Skin of body (tissue), 2 donors: ENCODE measurements around the gene ITFG1. TPM values are rescaled to one million over a fixed set of nuclear protein-coding genes. Genes with fewer than 3 reads are reported as not detected.
"Not testable (repeated sequence)": the region's sequence is repeated elsewhere in the genome, so short reads cannot be mapped to it uniquely, and the experiment has no call there.

ENCODE experiments used
- DNase-seq: peaks from one replicate; lab custom pipeline; 2025; lab: John Stamatoyannopoulos, UW
- total RNA-seq: library from RNA; depleted of rRNA; stranded (reverse); fragments of >200 nt; gene quantifications from one replicate; pipeline ENCODE4 v1.2.3, GENCODE V29; 2014

The ITFG1 gene
- total RNA-seq, 1 donor from 2014 or later, result 55.6 TPM

GRCh38 chr16:47160422-47160821, 300.4 kb downstream of the ITFG1 start:
- DNase-seq, result no peak

- no peak for DNase-seq
Observed at GRCh38 chr16:47158992-47159391, 301.9 kb downstream of the ITFG1 start.

GRCh38 chr16:47156680-47157215, 304.1 kb downstream of the ITFG1 start:
- DNase-seq, result no peak

- DNase-seq, result not testable (repeated sequence)
Observed at GRCh38 chr16:47152501-47152900, 308.4 kb downstream of the ITFG1 start.

DNA sequence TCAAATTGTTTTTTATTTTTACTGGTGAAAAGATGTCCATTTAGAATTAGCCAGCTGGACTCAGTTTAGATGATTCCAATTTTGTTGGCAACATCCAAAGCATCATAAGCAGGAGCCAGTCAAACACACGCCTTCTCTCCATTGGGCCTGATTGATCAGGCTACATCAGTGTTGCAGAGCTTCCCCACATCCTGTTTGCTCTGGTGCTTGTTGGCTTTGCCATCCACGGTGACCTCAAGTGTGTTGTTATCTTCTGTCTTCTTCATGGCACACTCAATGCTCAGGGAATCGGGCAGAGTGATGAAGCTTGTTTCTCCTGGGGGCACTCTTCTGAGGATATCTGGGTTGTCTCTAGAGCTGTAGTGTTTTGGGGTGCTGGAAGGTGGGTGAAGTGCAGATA, 310.8 kb downstream of the ITFG1 start:
- no peak for DNase-seq

DNA sequence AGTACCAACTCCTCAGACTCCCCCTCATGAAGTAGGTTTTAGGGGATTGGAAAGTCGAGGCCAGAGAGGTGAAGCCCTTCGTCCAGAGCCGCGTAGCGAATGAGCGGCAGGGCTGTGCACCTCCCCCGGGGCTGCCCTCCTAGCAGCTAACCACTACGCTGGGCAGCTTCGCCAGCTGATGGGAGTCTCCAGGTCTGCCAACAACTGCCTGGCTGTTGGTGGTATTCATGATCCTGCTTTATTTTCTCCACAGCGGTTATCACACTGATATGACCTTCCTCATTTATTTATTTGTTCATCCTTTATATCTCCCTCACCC, 316.3 kb downstream of the ITFG1 start:
- DNase-seq, result no peak

- peak; percentile 3 for DNase-seq
Observed at GRCh38 chr16:47143677-47144558, 316.9 kb downstream of the ITFG1 start, which contains the start of gene NETO2. Gene NETO2, minus strand, starts transcription at chr16:47143945. Its CDS starts 333 bp downstream, at chr16:47143612.

DNA sequence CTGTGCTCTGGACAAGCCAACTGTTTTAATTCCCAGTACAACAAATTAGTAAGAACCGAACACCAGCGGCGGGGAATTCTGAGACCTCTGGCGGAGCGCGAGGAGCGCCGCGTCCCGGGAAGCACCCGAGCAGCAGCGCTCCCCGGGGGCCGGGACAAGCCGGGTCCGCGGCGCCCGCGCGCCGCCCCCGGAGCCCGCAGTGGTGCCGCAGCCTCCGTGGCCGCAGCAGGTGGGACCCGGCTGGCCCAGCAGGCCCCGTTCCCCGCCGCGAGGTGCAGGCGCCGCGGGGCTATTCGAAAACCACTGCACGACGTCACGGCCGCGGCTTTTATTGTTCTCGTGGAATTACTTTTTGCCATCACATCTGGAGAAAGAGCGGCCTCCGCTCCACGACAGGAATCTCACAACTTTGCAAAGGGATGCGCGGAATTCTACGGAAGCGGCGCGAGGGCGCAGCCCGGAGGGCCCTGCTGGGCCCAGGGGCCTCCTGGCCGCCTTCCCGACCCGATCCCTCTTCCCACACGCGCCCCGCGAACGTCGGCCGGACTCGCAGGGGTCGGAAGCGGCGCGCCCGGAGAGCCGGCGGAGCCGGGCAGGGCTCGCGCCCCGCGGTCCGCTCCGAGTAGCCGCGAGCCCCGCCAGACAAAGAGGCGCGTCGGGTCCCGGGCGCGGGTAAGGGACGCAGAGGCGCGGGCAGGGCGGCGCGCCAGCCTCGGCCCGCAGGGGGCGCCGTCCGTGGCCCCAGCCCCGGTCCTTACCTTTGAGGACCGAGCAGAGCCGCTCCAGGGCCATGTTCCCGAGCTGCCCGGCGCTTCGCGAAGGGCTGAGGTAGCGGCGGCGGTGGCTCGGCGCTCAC, 317.8 kb downstream of the ITFG1 start:
- peak; percentile 0 for DNase-seq

DNA sequence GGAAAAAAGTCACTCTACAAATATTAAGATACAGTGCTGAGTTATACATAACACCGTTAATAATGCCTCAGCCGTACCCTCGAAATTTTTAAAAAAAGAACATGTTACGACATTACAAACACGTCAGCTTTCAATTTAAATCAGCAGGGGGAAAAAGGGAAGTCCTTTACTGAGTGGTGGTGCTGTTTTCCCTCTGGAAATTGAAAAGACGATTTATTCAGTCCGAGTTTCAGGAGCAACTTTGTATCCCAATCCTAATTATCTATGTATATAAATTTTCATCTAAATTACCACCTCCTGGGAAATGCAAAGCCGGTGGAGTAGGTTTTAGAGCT, 318.4 kb downstream of the ITFG1 start:
- no peak for DNase-seq

DNA sequence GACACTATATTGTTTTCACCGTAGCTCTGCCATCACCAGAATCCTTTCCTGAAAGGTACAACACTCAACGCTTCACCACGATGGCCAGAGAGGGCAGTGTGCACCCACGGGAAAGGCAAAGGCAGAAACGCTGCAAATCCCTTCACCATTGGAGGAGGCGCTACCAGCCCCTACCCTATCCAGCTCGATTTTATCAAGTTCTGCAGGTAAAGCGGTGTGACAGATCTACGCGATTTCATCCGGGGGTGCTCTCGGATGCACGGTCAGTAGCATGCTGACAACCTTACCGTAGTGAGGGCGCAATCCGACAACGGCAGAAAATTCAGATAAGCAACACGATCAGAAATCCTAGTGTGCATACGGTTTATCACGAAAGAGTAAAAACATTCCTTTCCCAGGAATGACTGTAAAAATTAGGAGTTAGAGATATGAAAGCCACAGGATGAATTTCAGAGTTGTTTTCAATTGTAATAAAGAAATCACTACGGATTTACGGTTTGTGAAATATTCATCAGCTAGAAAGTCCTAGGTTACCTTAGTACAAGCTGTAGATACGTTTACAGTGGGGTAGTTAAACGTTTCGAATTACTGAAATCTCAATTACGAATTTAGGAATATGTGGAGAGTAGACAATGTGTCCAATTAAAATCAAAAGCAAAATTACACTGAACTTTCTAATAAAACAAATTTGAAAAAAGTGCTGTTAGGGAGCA, 318.9 kb downstream of the ITFG1 start:
- DNase-seq, result peak; percentile 68

GRCh38 chr16:47140686-47141085, 320.2 kb downstream of the ITFG1 start:
- DNase-seq, result no peak

GRCh38 chr16:47139561-47140185, 321.2 kb downstream of the ITFG1 start:
- DNase-seq, result no peak

GRCh38 chr16:47137925-47138324, 322.9 kb downstream of the ITFG1 start:
- not testable (repeated sequence) for DNase-seq

DNA sequence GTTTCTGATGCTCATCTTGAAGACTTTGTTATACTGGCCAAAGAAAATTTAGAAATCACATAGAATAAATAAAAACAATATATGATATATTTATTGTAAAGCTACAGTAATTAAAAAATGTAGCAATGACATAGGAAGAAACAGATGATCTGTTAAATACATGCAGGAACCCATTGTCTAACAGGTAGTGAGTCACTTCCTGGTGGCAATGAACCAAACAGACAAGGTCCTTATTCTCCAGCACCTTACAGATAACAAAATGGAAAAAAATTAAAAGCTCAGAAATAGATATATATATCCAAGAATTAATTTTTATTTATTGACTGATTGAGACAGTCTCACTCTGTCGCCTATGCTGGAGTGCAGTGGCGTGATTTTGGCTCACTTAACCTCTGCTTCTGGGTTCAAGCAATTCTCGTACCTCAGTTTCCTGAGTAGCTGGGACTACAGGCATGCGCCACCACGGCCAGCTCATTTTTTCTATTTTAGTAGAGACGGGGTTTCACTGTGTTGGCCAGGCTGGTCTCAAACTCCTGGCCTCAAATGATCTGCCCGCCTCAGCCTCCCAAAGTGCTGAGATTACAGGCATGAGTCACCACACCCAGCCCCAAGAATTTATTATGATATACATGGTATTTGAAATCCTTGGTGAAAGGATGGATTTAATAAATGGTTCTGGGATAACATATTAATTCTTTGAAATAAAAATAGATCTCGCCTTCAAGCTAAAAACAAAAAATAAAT, 324.6 kb downstream of the ITFG1 start:
- no peak for DNase-seq

DNA sequence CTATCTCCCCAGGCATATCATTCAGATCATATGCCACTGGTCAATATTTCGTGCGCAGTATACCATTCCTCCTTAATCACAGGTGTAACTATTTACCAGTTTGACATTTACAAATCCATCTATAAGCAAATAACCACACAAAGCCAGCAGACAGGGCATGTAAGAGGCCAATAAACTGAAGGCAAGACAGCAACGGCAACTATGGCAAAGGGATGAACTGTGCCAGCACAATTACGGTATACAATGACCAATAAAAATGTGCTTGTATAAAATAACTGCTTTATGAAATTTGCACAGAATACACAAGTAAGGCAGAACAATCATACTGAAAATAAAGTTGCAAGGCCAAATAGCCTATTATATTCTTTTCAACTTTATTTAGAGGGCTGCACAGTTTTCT, 326.3 kb downstream of the ITFG1 start:
- DNase-seq, result no peak

- DNase-seq, result peak; percentile 3
Observed at GRCh38 chr16:47132308-47132707, 328.6 kb downstream of the ITFG1 start.

- DNase-seq, result no peak
Observed at GRCh38 chr16:47129755-47130435, 331.0 kb downstream of the ITFG1 start.

- DNase-seq, result no peak
Observed at GRCh38 chr16:47127541-47127940, 333.3 kb downstream of the ITFG1 start.

DNA sequence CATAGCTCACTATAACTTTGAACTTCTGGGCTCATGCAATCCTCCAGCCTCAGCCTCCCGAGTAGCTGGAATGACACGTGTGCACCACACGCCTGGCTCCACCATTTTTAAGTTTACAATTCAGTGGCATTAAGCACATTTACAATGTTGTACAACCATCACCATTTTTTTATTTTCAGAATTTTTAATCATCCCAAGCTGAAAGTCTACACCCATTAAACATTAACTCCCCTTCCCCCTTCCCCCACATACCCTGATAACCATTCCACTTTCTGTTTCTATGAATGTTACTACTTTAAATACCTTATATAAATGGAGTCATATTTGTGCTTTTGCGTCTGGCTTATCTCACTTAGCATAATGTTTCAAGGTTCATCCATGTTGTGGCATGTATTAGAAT, 335.1 kb downstream of the ITFG1 start:
- DNase-seq, result no peak

- no peak for DNase-seq
Observed at GRCh38 chr16:47113130-47113529, 347.7 kb downstream of the ITFG1 start.
